Thymus (tissue), 11 donors: Measurements from ENCODE around the gene RHOT1. TPM values are rescaled to one million over a fixed set of nuclear protein-coding genes. Genes with fewer than 3 reads are reported as not detected.
"Not testable (repeated sequence)": the region's sequence is repeated elsewhere in the genome, so short reads cannot be mapped to it uniquely, and the experiment has no call there.

ENCODE experiments used
- DNase-seq, 9 donors: peaks; one replicate each; pipeline ENCODE4 v3.0.0-alpha.2; 2013; ENCODE audit warnings: low spot score in 9 of 9, low read depth in 6 of 9, missing footprints in 1 of 9
- H3K27ac ChIP-seq, 2 donors: one replicate each; pipeline ENCODE4 v1.5.1; 2013; ENCODE audit warnings: control low read depth in 1 of 2, low read depth in 1 of 2, low read length in 1 of 2, mild to moderate bottlenecking in 1 of 2, moderate library complexity in 1 of 2
- H3K27me3 ChIP-seq, 2 donors: one replicate each; pipeline ENCODE4 v1.5.1; 2013; ENCODE audit warnings: low read length in 1 of 2; ENCODE audit not compliant: control insufficient read depth in 2 of 2, insufficient read depth in 1 of 2
- H3K36me3 ChIP-seq, 2 donors: one replicate each; pipeline ENCODE4 v1.5.1; 2013; ENCODE audit warnings: low read length in 1 of 2, mild to moderate bottlenecking in 1 of 2, moderate library complexity in 1 of 2; ENCODE audit not compliant: control insufficient read depth in 2 of 2, insufficient read depth in 2 of 2
- H3K4me1 ChIP-seq, 2 donors: one replicate each; pipeline ENCODE4 v1.5.1; 2013; ENCODE audit warnings: low read length in 2 of 2; ENCODE audit not compliant: control insufficient read depth in 2 of 2, insufficient read depth in 2 of 2
- H3K4me3 ChIP-seq, 2 donors: one replicate each; pipeline ENCODE4 v1.5.1; 2013; ENCODE audit warnings: low read length in 2 of 2, control low read depth in 1 of 2, mild to moderate bottlenecking in 1 of 2
- H3K9me3 ChIP-seq, 2 donors: one replicate each; pipeline ENCODE4 v1.5.1; 2013; ENCODE audit warnings: low read length in 1 of 2, mild to moderate bottlenecking in 1 of 2; ENCODE audit not compliant: control insufficient read depth in 2 of 2, insufficient read depth in 1 of 2
- WGBS: extraction: QIAGEN DNeasy Blood & Tissue Kit; methylation state at CpG from one replicate; pipeline ENCODE4 v1.1.7; 2013; 5-methylcytosine and 5-hydroxymethylcytosine counted together
- polyA plus RNA-seq: library from polyadenylated mRNA; stranded (reverse); fragments of 200-250 nt; gene quantifications from one replicate; pipeline ENCODE4 v1.2.3, GENCODE V29; 2013
- total RNA-seq: library from RNA; stranded (reverse); fragments of 120-200 nt; gene quantifications from one replicate; pipeline ENCODE4 v1.2.4, GENCODE V29; 2013
- donor health status: healthy.

RHOT1 gene
- total and polyA plus RNA-seq, 2 donors: 43.9 to 51.6 TPM

DNA sequence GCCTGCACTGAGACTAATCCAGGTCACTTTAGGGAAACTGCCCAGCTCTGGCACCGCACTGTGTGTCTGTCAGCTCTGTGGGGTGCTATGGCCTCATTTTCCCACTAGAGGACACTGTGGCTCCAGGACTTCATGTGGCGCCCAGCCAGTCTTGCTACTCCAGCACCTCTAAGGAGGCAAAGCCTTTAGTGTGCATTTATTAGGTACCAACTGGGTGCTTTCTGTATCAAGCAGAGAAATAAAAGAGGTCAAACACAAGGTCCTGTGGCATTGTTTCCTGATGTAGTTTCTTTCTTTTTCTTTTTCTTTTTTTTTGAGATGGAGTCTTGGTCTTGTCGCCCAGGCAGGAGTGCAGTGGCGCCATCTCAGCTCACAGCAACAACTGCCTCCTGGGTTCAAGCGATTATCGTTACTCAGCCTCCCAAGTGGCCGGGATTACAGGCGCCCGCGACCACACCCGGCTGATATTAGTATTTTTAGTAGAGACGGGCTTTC, 110.9 kb downstream of the RHOT1 start:
- Histone ChIP-seq H3K27ac (no peak overlapping the region), H3K4me1 (no peaks in the 10 kb centered on the region), H3K27me3 (peaks cover 0 to 3% of the 10 kb centered on the region in 2 donors), H3K4me3 (no peak overlapping the region), H3K36me3 (no peaks in the 10 kb centered on the region), H3K9me3 (no peaks in the 10 kb centered on the region)
- 69% methylated on average over 12 of the region's 12 CpGs for WGBS
- peak in 8 of 9 donors; percentile 23 to 73 (median 48) for DNase-seq

DNA sequence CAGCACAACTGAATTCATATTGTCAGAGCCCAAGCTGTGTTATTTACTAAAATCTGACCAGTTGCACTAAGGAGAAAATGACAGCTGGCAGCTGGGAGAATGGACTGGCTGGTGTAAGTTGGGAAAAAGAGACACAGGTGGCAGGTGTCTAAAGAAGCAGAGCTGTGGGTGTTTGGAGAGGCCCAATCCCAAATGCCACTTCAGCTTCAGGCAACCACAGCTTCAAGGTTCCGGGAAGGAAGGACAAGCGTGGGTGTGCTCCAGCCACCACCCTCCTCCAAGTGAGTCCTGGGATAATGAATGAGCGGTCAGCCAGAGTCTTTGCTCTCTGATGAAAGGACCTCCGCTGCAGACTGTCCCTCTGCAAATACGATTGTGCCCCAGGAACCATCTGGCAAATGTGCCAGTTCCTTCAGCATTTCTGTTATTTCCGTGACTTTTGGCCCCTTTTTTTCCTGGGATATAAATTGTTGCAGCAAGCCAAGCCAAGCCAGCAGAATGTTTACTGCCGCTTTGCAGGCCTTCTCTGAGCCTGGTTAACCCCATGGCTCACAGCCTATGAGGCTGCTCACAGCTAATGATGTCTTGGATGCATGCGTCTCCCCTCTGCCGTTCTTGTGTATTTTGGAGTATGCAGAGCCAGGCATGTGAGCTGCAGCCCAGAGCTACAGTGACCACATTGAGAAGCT, 113.9 kb downstream of the RHOT1 start:
- Histone ChIP-seq H3K9me3 (no peaks in the 10 kb centered on the region), H3K27ac (no peak overlapping the region), H3K4me3 (no peak overlapping the region), H3K36me3 (no peaks in the 10 kb centered on the region), H3K4me1 (no peaks in the 10 kb centered on the region), H3K27me3 (peaks cover 0 to 19% of the 10 kb centered on the region in 2 donors)
- 95% methylated on average over 9 of the region's 9 CpGs for WGBS
- DNase-seq: no peak

DNA sequence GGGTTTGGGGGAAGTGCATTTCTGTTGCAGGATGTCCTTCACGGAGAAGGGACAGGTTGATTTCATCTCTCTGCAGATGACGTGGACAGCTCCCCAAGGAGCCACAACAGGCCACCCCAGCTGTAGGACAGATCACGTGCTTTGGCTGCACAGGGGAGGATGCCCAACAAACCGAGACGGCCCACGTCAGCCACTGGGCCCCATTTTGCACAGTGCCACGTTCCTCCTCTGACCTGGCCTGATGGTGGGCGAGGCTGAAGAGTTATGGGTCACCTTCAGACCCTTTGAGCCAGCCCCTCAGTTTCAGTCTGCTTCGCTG, 114.4 kb downstream of the RHOT1 start:
- H3K36me3 ChIP-seq: no peaks in the 10 kb centered on the region
- H3K9me3 ChIP-seq: no peaks in the 10 kb centered on the region
- H3K4me1 ChIP-seq: no peaks in the 10 kb centered on the region
- no peak for DNase-seq
- H3K27me3 ChIP-seq: peaks cover 0 to 24% of the 10 kb centered on the region in 2 donors
- 92% methylated on average over 9 of the region's 9 CpGs for WGBS
- H3K4me3 ChIP-seq: no peak overlapping the region
- no peak overlapping the region for H3K27ac ChIP-seq

DNA sequence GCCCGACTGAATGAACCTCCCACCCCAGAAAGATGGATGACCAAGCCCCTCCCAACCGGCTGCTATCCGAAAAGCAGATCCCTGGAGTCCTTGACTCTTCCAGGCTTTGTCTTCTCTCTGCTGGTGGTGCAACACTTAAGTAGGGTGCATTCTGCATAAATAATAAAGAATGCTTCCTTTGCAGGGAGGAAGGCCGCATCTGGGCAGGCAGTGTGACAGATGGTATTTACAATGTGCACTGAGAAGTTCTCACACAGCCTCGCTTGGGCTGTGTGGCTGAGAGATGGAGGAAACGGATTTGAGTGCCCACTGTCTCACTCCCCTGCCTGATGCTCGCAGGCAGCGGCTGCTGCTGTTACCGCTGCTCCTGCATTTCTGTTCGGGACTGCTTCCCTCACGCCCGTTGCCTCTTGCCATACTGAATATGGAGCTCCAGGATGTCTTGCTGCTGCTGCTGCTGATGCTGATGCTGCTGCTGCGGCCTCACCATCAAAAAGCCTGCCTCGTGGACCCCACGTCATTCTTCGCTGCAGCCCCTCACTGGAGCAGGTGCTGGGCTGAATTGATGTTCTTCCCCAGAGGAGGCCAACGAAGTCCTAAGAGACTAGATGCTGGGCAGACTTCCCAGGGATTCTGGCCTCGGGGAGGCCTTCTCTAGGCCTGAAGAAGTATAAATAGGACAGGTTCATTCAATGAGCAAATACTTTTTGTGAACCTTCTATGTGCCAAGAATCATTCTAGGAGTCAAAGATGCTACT, 116.3 kb downstream of the RHOT1 start:
- Histone ChIP-seq H3K4me3 (no peak overlapping the region), H3K36me3 (no peaks in the 10 kb centered on the region), H3K4me1 (no peaks in the 10 kb centered on the region), H3K9me3 (no peaks in the 10 kb centered on the region), H3K27ac (no peak overlapping the region), H3K27me3 (peaks cover 8 to 43% of the 10 kb centered on the region in 2 donors)
- WGBS: 64% methylated on average over 18 of the region's 18 CpGs
- no peak for DNase-seq

DNA sequence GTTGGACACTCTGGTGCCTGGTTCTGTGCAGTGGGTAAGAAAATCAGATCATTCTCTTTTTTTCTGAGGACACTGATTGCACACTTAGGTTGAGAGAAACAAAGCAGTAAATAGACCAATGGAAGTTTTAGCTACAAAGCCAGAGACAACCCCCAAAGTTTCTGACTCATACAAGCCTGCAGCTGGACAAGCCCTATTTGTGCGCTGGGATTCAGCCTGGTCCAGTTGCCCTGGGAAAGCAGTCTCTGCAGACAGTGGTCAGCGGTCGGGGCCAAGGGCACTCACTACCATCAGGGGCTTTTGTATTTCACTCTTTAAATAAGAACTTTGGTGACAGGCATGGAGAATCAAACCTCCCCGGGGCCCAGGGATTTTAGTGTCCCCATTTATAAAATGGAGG, 117.3 kb downstream of the RHOT1 start:
- 98% methylated on average over 4 of the region's 4 CpGs for WGBS
- DNase-seq: no peak
- Histone ChIP-seq H3K4me3 (no peak overlapping the region), H3K27ac (no peak overlapping the region), H3K36me3 (no peaks in the 10 kb centered on the region), H3K9me3 (no peaks in the 10 kb centered on the region), H3K27me3 (peaks cover 9 to 53% of the 10 kb centered on the region in 2 donors), H3K4me1 (no peaks in the 10 kb centered on the region)

DNA sequence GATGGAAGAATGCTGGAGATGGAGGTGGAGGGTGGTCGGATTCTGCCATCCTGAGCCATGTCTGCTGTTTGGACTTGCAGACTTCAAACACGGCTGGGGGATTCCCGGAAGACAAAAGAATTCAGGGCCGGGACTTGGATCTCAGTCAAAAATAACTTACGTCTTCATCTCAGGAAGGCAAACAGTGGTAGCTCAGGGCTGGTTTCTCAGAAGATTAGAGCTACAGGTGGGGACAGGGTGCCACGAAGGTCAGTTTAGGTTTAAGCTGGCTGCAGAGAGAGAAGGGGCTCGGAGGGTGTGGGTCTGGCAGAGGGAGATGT, 119.1 kb downstream of the RHOT1 start:
- WGBS: 92% methylated on average over 7 of the region's 7 CpGs

DNA sequence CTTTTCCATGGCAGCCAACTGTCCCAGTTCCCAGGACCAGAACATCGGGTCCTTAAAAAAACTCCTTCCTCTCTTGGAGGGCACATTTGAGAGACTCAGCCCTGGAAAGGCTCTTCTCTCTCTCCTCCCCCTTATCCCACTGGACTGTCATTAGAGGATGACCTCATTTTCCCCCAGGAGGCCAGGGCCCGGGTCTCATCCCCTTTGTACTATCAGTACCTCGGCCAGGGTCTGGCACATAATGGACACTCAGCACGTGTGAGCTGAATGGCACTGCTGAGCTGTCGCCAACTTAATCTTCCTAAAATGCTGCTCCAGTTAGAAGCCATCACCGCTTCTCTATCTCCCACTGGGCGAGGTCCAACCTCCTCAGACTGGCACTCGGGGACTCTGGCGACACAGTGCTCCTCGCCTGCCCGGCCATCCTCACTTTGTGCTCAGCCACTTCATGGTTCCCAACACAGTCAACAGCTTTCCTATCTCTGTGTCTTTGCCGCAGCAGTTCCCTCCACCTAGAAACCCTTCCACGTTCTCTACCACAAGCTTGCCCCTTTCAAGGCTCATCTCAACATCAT, 119.7 kb downstream of the RHOT1 start:
- no peaks in the 10 kb centered on the region for H3K36me3 ChIP-seq
- no peaks in the 10 kb centered on the region for H3K9me3 ChIP-seq
- peaks cover 6 to 9% of the 10 kb centered on the region in 2 donors for H3K4me1 ChIP-seq
- H3K27ac ChIP-seq: no peak overlapping the region
- H3K27me3 ChIP-seq: peaks cover 28 to 73% of the 10 kb centered on the region in 2 donors
- no peak for DNase-seq
- no peak overlapping the region for H3K4me3 ChIP-seq
- 96% methylated on average over 13 of the region's 13 CpGs for WGBS

More for the DNA sequence above, 119.1 kb downstream of the RHOT1 start:
- no peak for DNase-seq
- H3K4me3 ChIP-seq: no peak overlapping the region
- no peaks in the 10 kb centered on the region for H3K36me3 ChIP-seq
- no peaks in the 10 kb centered on the region for H3K9me3 ChIP-seq
- H3K27me3 ChIP-seq: peaks cover 22 to 66% of the 10 kb centered on the region in 2 donors
- H3K27ac ChIP-seq: no peak overlapping the region
- peaks cover 0 to 2% of the 10 kb centered on the region in 2 donors for H3K4me1 ChIP-seq

DNA sequence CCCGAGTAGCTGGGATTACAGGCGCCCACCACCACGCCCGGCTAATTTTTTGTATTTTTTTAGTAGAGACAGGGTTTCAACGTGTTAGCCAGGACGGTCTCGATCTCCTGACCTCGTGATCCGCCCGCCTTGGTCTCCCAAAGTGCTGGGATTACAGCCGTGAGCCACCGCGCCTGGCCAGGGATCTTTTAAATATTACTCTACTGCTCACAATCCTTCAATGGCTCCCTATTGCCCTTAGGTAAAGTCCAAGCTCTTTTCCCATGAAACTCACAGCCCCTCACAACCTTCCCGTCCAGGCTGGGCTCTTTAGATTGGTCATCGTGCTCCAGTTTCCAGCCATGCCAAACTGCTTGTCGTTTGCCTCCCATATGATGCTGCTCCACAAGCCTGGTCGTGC, 121.2 kb downstream of the RHOT1 start:
- H3K4me1 ChIP-seq: peaks cover 10% of the 10 kb centered on the region in 2 donors
- H3K27ac ChIP-seq, H3K36me3 ChIP-seq, H3K4me3 ChIP-seq, DNase-seq, H3K9me3 ChIP-seq: not testable (repeated sequence)
- H3K27me3 ChIP-seq: peaks cover 43 to 81% of the 10 kb centered on the region in 2 donors
- WGBS: 97% methylated on average over 17 of the region's 17 CpGs

DNA sequence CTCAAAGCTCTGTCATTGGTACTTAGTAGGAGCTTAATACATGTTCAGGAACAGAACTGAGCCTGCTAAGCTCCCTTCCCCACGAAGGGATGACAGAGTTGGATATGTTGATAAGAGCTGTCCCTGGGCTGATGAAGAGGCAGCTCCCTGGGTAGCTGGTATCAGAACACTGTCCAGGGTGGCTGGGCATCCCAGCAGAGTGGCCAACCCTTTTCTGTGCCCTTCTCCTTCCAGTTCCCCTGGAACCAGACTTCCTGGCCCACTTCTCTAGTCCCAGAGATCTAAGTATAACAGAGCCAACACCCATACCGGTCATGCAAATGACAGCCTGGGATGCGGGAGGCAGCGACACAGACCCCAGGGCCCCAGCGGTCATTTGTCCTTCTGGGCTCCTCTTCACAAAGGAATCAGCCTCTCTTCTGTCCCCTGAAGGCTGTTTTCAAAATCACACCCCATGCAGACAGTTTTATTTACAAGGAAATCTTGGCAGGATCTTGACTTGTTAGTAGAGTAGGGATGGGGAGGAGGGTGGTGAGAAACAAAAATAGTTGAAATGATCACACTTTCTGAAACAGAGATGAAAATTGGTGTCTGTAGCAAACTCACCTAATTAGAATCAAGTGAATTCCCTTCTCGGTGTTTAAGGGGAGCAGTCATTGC, 122.0 kb downstream of the RHOT1 start:
- peaks cover 47 to 85% of the 10 kb centered on the region in 2 donors for H3K27me3 ChIP-seq
- peaks cover 10% of the 10 kb centered on the region in 2 donors for H3K4me1 ChIP-seq

More for the DNA sequence above, 122.0 kb downstream of the RHOT1 start:
- no peaks in the 10 kb centered on the region for H3K36me3 ChIP-seq
- no peak overlapping the region for H3K4me3 ChIP-seq
- H3K9me3 ChIP-seq: no peaks in the 10 kb centered on the region
- H3K27ac ChIP-seq: no peak overlapping the region
- no peak for DNase-seq
- 83% methylated on average over 6 of the region's 6 CpGs for WGBS
